Thyroid gland (tissue), 4 donors: ENCODE measurements around the gene LNX1. TPM values are rescaled to one million over a fixed set of nuclear protein-coding genes. Genes with fewer than 3 reads are reported as not detected.
A peak's percentile ranks its signal among the peaks of the same experiment; 100 is the strongest.

ENCODE experiments used
- DNase-seq, 2 donors: peaks; one replicate each; pipeline ENCODE4 v3.0.0-alpha.2; 2019
- H3K27ac ChIP-seq, 3 donors: fragments of 200-600 bp; sonication (generic); 1 replicate in 2 of 3; 2 replicates in 1 of 3; pipeline ENCODE4 v1.5.1; 2016 to 2019; ENCODE audit warnings: mild to moderate bottlenecking in 1 of 3, moderate library complexity in 1 of 3
- H3K27me3 ChIP-seq: fragments of 200-600 bp; sonication (generic); one replicate; pipeline ENCODE4 v1.5.1; 2019
- H3K36me3 ChIP-seq, 2 donors: fragments of 200-600 bp; sonication (generic); one replicate each; pipeline ENCODE4 v1.5.1; 2016 to 2019
- H3K4me1 ChIP-seq, 2 donors: fragments of 200-600 bp; sonication (generic); one replicate each; pipeline ENCODE4 v1.5.1; 2017 to 2019
- H3K4me3 ChIP-seq, 3 donors: fragments of 200-600 bp; sonication (generic); replicated peaks in 1 of 3; 1 replicate in 2 of 3; 2 replicates in 1 of 3; pipeline ENCODE4 v1.5.1; 2016; ENCODE audit warnings: mild to moderate bottlenecking in 1 of 3
- H3K9me3 ChIP-seq: fragments of 200-600 bp; sonication (generic); one replicate; pipeline ENCODE4 v1.5.1; 2017
- CTCF ChIP-seq, 6 experiments: fragments of 200-600 bp in 3 of 6; fragments of 450-650 bp in 3 of 6; sonication (generic) in 3 of 6; IDR thresholded peaks; one replicate each; pipeline ENCODE4 v1.5.1; 2016 to 2019; ENCODE audit warnings: antibody characterized with exemption in 6 of 6, mild to moderate bottlenecking in 2 of 6, inconsistent platforms in 1 of 6, moderate library complexity in 1 of 6
- POLR2A ChIP-seq, 2 donors: fragments of 450-650 bp; IDR thresholded peaks; one replicate each; pipeline ENCODE4 v1.6.1; 2017; ENCODE audit warnings: antibody characterized with exemption in 2 of 2, mild to moderate bottlenecking in 2 of 2, moderate library complexity in 1 of 2
- WGBS, 2 donors: methylation state at CpG; one replicate each; pipeline ENCODE4 v1.1.5; 2017; 5-methylcytosine and 5-hydroxymethylcytosine counted together
- intact Hi-C: fragments of 100-400 bp; cut with DNase I; formaldehyde crosslinking; loops from one replicate; pipeline ENCODE4 v1.15.1; 2023
- total RNA-seq, 4 donors: library from RNA; depleted of rRNA; stranded (reverse); fragments of >200 nt; gene quantifications; one replicate each; pipeline ENCODE4 v1.2.3, GENCODE V29; 2016

LNX1 gene
- total RNA-seq, 4 donors from 2014 or later: 34.3 to 63.8 (median 43.3) TPM

DNA sequence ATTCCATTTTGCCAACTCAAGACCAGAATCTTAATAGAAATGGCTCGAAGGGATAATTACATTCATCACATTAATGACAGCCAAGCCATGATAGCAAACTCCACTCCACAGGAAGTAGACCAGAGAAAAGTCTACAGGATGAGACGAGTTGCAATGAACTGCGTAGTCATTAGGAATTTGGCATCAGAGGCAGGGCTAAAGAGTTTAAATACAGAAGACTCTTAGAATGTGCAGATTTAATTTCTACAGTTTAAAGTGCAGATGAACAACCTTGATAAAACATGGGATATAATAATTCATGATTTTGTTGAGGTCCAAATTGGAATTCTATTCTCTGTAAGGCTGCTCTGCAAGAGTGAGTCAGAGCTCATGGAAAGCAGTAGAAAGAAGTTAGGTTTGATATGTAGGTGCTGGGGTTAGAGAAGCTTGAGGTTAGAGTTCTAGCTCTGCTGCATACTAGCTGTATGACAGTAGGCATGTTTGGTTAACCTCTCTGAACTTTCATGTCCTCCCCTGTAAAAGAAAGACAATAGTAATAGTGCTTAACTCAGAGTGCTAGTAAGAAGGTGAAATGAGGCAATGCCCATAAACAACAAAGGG is 32.2 kb downstream of the LNX1 start:
- WGBS, 2 donors: 81 to 84% methylated on average over 3 of the region's 3 CpGs
- H3K9me3 ChIP-seq: no peaks in the 10 kb centered on the region
- H3K27ac ChIP-seq: peak overlapping the region in 1 of 3 donors; percentile 25
- TF ChIP-seq CTCF (IDR thresholded peaks at IDR 0.05) (no peak), POLR2A (IDR thresholded peaks at IDR 0.05) (no peak)
- no peaks in the 10 kb centered on the region for H3K36me3 ChIP-seq
- H3K27me3 ChIP-seq: no peaks in the 10 kb centered on the region
- intact Hi-C loops: no loop called here
- H3K4me1 ChIP-seq: peaks cover 11 to 17% of the 10 kb centered on the region in 2 donors
- DNase-seq: no peak
- no peak overlapping the region for H3K4me3 ChIP-seq

- WGBS, 2 donors: 87 to 88% methylated on average over 12 of the region's 12 CpGs
- Histone ChIP-seq H3K27me3 (no peaks in the 10 kb centered on the region), H3K4me1 (peaks cover 11 to 18% of the 10 kb centered on the region in 2 donors), H3K36me3 (no peaks in the 10 kb centered on the region), H3K4me3 (no peak overlapping the region), H3K9me3 (no peaks in the 10 kb centered on the region), H3K27ac (peak overlapping the region in 1 of 3 donors; percentile 25)
- intact Hi-C loops: no loop called here
- DNase-seq: no peak
- TF ChIP-seq CTCF (IDR thresholded peaks at IDR 0.05) (no peak), POLR2A (IDR thresholded peaks at IDR 0.05) (no peak)
Observed at GRCh38 chr4:53558065-53558801, 33.1 kb downstream of the LNX1 start.

GRCh38 chr4:53557669-53558064 is 33.6 kb downstream of the LNX1 start:
- peaks cover 11 to 18% of the 10 kb centered on the region in 2 donors for H3K4me1 ChIP-seq
- WGBS, 2 donors: 73 to 75% methylated on average over 5 of the region's 5 CpGs
- intact Hi-C loops: no loop called here
- no peak overlapping the region for H3K4me3 ChIP-seq
- no peaks in the 10 kb centered on the region for H3K9me3 ChIP-seq
- H3K27ac ChIP-seq: peak overlapping the region in 1 of 3 donors; percentile 25
- H3K27me3 ChIP-seq: no peaks in the 10 kb centered on the region
- no peak for DNase-seq
- no peaks in the 10 kb centered on the region for H3K36me3 ChIP-seq
- TF ChIP-seq CTCF (IDR thresholded peaks at IDR 0.05) (no peak), POLR2A (IDR thresholded peaks at IDR 0.05) (no peak)

DNA sequence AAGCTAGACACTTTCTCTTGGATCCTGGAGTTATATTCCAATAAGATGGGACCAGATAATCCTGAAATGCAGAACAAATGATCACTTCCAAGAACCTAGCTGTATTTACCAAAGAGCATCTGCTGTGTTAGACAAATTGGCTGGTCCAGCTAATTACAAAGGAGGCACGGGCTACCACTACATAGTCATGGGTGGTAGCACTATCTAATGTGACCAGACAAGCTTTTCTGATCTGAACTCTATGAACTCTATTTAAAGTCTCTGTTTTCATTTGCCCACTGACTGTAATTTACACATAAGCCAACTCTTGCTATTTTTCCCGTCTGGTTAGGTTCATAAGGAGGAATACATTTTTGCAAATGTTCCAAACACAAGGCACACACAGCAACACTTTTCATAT is 34.6 kb downstream of the LNX1 start:
- no peaks in the 10 kb centered on the region for H3K9me3 ChIP-seq
- TF ChIP-seq CTCF (IDR thresholded peaks at IDR 0.05): no peak
- TF ChIP-seq POLR2A (IDR thresholded peaks at IDR 0.05): no peak
- peaks cover 11 to 18% of the 10 kb centered on the region in 2 donors for H3K4me1 ChIP-seq
- no peaks in the 10 kb centered on the region for H3K27me3 ChIP-seq
- WGBS, 2 donors: 88 to 94% methylated on average over 2 of the region's 2 CpGs
- no peak overlapping the region for H3K4me3 ChIP-seq
- intact Hi-C loops: no loop called here
- no peak for DNase-seq
- H3K27ac ChIP-seq: no peak overlapping the region
- H3K36me3 ChIP-seq: no peaks in the 10 kb centered on the region
